ENCODE measurements around the gene SUN1.
"Not testable (repeated sequence)": the region's sequence is repeated elsewhere in the genome, so short reads cannot be mapped to it uniquely, and the experiment has no call there.

Gene SUN1

GRCh38 chr7:922334-923107, 90.2 kb downstream of the SUN1 start:
- DNase-seq = peak in 1 of 2 donors; percentile 42

GRCh38 chr7:923108-924041, 91.1 kb downstream of the SUN1 start:
- DNase-seq = peak; percentile 63 to 88

- not testable (repeated sequence) for DNase-seq
These were observed 91.8 kb downstream of the SUN1 start for GRCh38 chr7:924042-924441.
